ENCODE measurements around the gene TP53BP2. TPM values are rescaled to one million over a fixed set of nuclear protein-coding genes. Genes with fewer than 3 reads are reported as not detected.

The TP53BP2 gene
- total and polyA plus RNA-seq, 2 donors (not counting 3 experiments of a cell fraction or from before 2014, with no cell fraction given): 21.9 to 51.9 TPM

- dilution Hi-C loops (cut with MboI; ENCODE audit: extremely low pct_ligation_motif_present, low sequenced_read_pairs) (no loop called here), intact Hi-C loops (cut with micrococcal nuclease) (no loop called here)
- Histone ChIP-seq H3K9ac (replicated peaks; ENCODE audit: extremely low read depth, insufficient read depth, low read length) (no peak overlapping the region), H4K20me1 (replicated peaks; ENCODE audit: control insufficient read depth, extremely low read depth, insufficient read depth, low read length) (no peaks in the 10 kb centered on the region), H3K36me3 (ENCODE audit: control insufficient read depth in 2 of 2, extremely low read depth in 1 of 2, insufficient read depth in 2 of 2, low read length in 2 of 2) (peaks cover 7 to 9% of the 10 kb centered on the region in 2 experiments), H3K9me1 (replicated peaks; ENCODE audit: control insufficient read depth, extremely low read depth, insufficient read depth, low read length) (no peaks in the 10 kb centered on the region), H3K4me3 (replicated peaks in 1 of 3; ENCODE audit: insufficient read depth in 1 of 3, low read depth in 1 of 3, low read length in 3 of 3) (no peak overlapping the region), H3K79me2 (ENCODE audit: control insufficient read depth, insufficient read depth, low read length) (peaks cover 70% of the 10 kb centered on the region), H3K27ac (ENCODE audit: insufficient read depth, low read depth, low read length) (no peak overlapping the region), H3K4me1 (ENCODE audit: control insufficient read depth, extremely low read depth, insufficient read depth, low read length) (peaks cover 52% of the 10 kb centered on the region), H3K4me2 (ENCODE audit: insufficient read depth, low read length) (no peak overlapping the region), H2AFZ (ENCODE audit: low read depth, low read length) (no peak overlapping the region), H3K9me3 (replicated peaks; ENCODE audit: control insufficient read depth, insufficient read depth, low read length) (no peaks in the 10 kb centered on the region), H3K27me3 (ENCODE audit: control insufficient read depth in 2 of 2, insufficient read depth in 2 of 2, low read length in 2 of 2) (no peaks in the 10 kb centered on the region)
- ChIA-PET POLR2A (no interaction called here), CTCF (interaction anchor here (0.6 to 2.6 kb wide), 4 partner anchors 9 to 694 kb away, joined by 3 to 8 read pairs (median 4); no protein-coding TSS in a partner anchor)
- no TSS peak for BruUV-seq (replicated peaks)
- DNase-seq (ENCODE audit: low read depth, low spot score): no peak
- FAIRE-seq: no peak
- TF ChIP-seq JUN (IDR thresholded peaks at IDR 0.05; ENCODE audit: borderline replicate concordance, insufficient read depth, insufficient read length, low read depth) (no peak), POLR2A (IDR thresholded peaks at IDR 0.05; ENCODE audit: low read depth, low read length) (no peak), POLR2AphosphoS5 (IDR thresholded peaks at IDR 0.05; ENCODE audit: insufficient read depth, low read depth, low read length) (no peak), MYC (IDR thresholded peaks at IDR 0.05; ENCODE audit: low read depth, low read length) (no peak)
These were observed 107.0 kb downstream of the TP53BP2 start for GRCh38 chr1:223738465-223739365.

GRCh38 chr1:223737342-223737741 is 108.4 kb downstream of the TP53BP2 start:
- no peaks in the 10 kb centered on the region for H3K27me3 ChIP-seq (ENCODE audit: control insufficient read depth in 2 of 2, insufficient read depth in 2 of 2, low read length in 2 of 2)
- no peak overlapping the region for H2AFZ ChIP-seq (ENCODE audit: low read depth, low read length)
- BruUV-seq (replicated peaks): no TSS peak
- intact Hi-C loops (cut with micrococcal nuclease): no loop called here
- POLR2A ChIA-PET: no interaction called here
- H3K9me1 ChIP-seq (replicated peaks; ENCODE audit: control insufficient read depth, extremely low read depth, insufficient read depth, low read length): no peaks in the 10 kb centered on the region
- H3K79me2 ChIP-seq (ENCODE audit: control insufficient read depth, insufficient read depth, low read length): peaks cover 78% of the 10 kb centered on the region
- no peaks in the 10 kb centered on the region for H3K9me3 ChIP-seq (replicated peaks; ENCODE audit: control insufficient read depth, insufficient read depth, low read length)
- peak; percentile 38 for FAIRE-seq
- H3K4me2 ChIP-seq (ENCODE audit: insufficient read depth, low read length): no peak overlapping the region
- dilution Hi-C loops (cut with MboI; ENCODE audit: extremely low pct_ligation_motif_present, low sequenced_read_pairs): no loop called here
- no peak for DNase-seq (ENCODE audit: low read depth, low spot score)
- CTCF ChIA-PET: interaction anchor here (0.9 kb wide), 1 partner anchor 7 kb away, joined by 4 read pairs; no protein-coding TSS in a partner anchor
- H4K20me1 ChIP-seq (replicated peaks; ENCODE audit: control insufficient read depth, extremely low read depth, insufficient read depth, low read length): no peaks in the 10 kb centered on the region
- TF ChIP-seq, protein P1, sequence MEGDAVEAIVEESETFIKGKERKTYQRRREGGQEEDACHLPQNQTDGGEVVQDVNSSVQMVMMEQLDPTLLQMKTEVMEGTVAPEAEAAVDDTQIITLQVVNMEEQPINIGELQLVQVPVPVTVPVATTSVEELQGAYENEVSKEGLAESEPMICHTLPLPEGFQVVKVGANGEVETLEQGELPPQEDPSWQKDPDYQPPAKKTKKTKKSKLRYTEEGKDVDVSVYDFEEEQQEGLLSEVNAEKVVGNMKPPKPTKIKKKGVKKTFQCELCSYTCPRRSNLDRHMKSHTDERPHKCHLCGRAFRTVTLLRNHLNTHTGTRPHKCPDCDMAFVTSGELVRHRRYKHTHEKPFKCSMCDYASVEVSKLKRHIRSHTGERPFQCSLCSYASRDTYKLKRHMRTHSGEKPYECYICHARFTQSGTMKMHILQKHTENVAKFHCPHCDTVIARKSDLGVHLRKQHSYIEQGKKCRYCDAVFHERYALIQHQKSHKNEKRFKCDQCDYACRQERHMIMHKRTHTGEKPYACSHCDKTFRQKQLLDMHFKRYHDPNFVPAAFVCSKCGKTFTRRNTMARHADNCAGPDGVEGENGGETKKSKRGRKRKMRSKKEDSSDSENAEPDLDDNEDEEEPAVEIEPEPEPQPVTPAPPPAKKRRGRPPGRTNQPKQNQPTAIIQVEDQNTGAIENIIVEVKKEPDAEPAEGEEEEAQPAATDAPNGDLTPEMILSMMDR (IDR thresholded peaks at IDR 0.05; ENCODE audit: extremely low read depth in 1 of 2, insufficient read depth in 1 of 2, low read depth in 1 of 2, low read length in 2 of 2): no peak
- no peak for TF ChIP-seq FOS (IDR thresholded peaks at IDR 0.05; ENCODE audit: borderline replicate concordance, insufficient read depth, low read length)
- no peak for TF ChIP-seq MYC (IDR thresholded peaks at IDR 0.05; ENCODE audit: low read depth, low read length)
- TF ChIP-seq POLR2AphosphoS5 (IDR thresholded peaks at IDR 0.05; ENCODE audit: insufficient read depth, low read depth, low read length): no peak
- TF ChIP-seq POLR2A (IDR thresholded peaks at IDR 0.05; ENCODE audit: low read depth, low read length): no peak
- TF ChIP-seq MAX (IDR thresholded peaks at IDR 0.05; ENCODE audit: insufficient read depth, insufficient read length): no peak
- TF ChIP-seq EZH2 (IDR thresholded peaks at IDR 0.05; ENCODE audit: borderline replicate concordance, low read depth, low read length, severe bottlenecking): no peak
- TF ChIP-seq GATA2 (IDR thresholded peaks at IDR 0.05; ENCODE audit: insufficient read depth, insufficient read length, low read depth, low read length): no peak
- no peak for TF ChIP-seq JUN (IDR thresholded peaks at IDR 0.05; ENCODE audit: borderline replicate concordance, insufficient read depth, insufficient read length, low read depth)
- peaks cover 7 to 9% of the 10 kb centered on the region in 2 experiments for H3K36me3 ChIP-seq (ENCODE audit: control insufficient read depth in 2 of 2, extremely low read depth in 1 of 2, insufficient read depth in 2 of 2, low read length in 2 of 2)
- H3K4me1 ChIP-seq (ENCODE audit: control insufficient read depth, extremely low read depth, insufficient read depth, low read length): peaks cover 52% of the 10 kb centered on the region
- H3K4me3 ChIP-seq (replicated peaks in 1 of 3; ENCODE audit: insufficient read depth in 1 of 3, low read depth in 1 of 3, low read length in 3 of 3): no peak overlapping the region
- no peak overlapping the region for H3K9ac ChIP-seq (replicated peaks; ENCODE audit: extremely low read depth, insufficient read depth, low read length)
- H3K27ac ChIP-seq (ENCODE audit: insufficient read depth, low read depth, low read length): peak overlapping the region; percentile 48
